GM15510 (cell line): ENCODE results near the gene LMTK3.

Experiments
- POLR2A ChIP-seq: IDR thresholded peaks from 3 replicates; pipeline ENCODE4 v1.6.1; 2011; ENCODE audit warnings: borderline replicate concordance; ENCODE audit not compliant: insufficient read length; ENCODE audit errors: extremely low read depth

LMTK3 gene

GRCh38 chr19:48511800-48512503, at the start of gene LMTK3:
Gene LMTK3 (minus strand): TSS chr19:48511835. CDS start chr19:48511576, 259 bp downstream.
- no peak for TF ChIP-seq POLR2A

- TF ChIP-seq POLR2A, result no peak
Observed at GRCh38 chr19:48561412-48561811, 49.8 kb upstream of the LMTK3 start.

- no peak for TF ChIP-seq POLR2A
Observed at GRCh38 chr19:48560095-48560530, 48.5 kb upstream of the LMTK3 start.

GRCh38 chr19:48558018-48558684, 46.5 kb upstream of the LMTK3 start:
- no peak for TF ChIP-seq POLR2A

- no peak for TF ChIP-seq POLR2A
Observed at GRCh38 chr19:48556825-48557224, 45.2 kb upstream of the LMTK3 start.

GRCh38 chr19:48556163-48556562, 44.5 kb upstream of the LMTK3 start:
- TF ChIP-seq POLR2A, result no peak

- no peak for TF ChIP-seq POLR2A
Observed at GRCh38 chr19:48554385-48555091, 42.9 kb upstream of the LMTK3 start.

- no peak for TF ChIP-seq POLR2A
Observed at GRCh38 chr19:48553676-48554384, 42.2 kb upstream of the LMTK3 start.

GRCh38 chr19:48552406-48553322, 41.0 kb upstream of the LMTK3 start:
- no peak for TF ChIP-seq POLR2A

GRCh38 chr19:48551437-48552302, 40.0 kb upstream of the LMTK3 start, which contains the start of gene SULT2B1:
Gene SULT2B1 (plus strand): TSS chr19:48552172. CDS start chr19:48552253, 81 bp downstream.
- no peak for TF ChIP-seq POLR2A

GRCh38 chr19:48549380-48549779, 37.7 kb upstream of the LMTK3 start:
- TF ChIP-seq POLR2A, result no peak

- no peak for TF ChIP-seq POLR2A
Observed at GRCh38 chr19:48548253-48548911, 36.7 kb upstream of the LMTK3 start.
